ENCODE measurements around the gene SIRT6. TPM values are rescaled to one million over a fixed set of nuclear protein-coding genes. Genes with fewer than 3 reads are reported as not detected.
"Not testable (repeated sequence)": the region's sequence is repeated elsewhere in the genome, so short reads cannot be mapped to it uniquely, and the experiment has no call there.

Gene SIRT6
- total RNA-seq, 1 experiment from 2014 or later: 23.0 TPM

GRCh38 chr19:4174213-4174894, 8.0 kb downstream of the SIRT6 start:
- no peaks in the 10 kb centered on the region for H3K27me3 ChIP-seq (ENCODE audit: low read length)
- DNase-seq: no peak
- no peak overlapping the region for H2AFZ ChIP-seq (ENCODE audit: low read length)
- H3K4me3 ChIP-seq (ENCODE audit: low read length): no peak overlapping the region
- no peaks in the 10 kb centered on the region for H3K9me2 ChIP-seq (replicated peaks; ENCODE audit: insufficient read depth, low read length)
- no peaks in the 10 kb centered on the region for H3K79me2 ChIP-seq (ENCODE audit: low read length)
- H3K36me3 ChIP-seq (ENCODE audit: insufficient read depth, low read length): no peaks in the 10 kb centered on the region
- peaks cover 5% of the 10 kb centered on the region; the same call in 1 of the 2 replicates for H4K20me1 ChIP-seq (ENCODE audit: insufficient read depth, low read depth, low read length)
- no peaks in the 10 kb centered on the region for H3K9me3 ChIP-seq (ENCODE audit: low read length)
- H3K4me2 ChIP-seq (ENCODE audit: low read depth, low read length, poor library complexity, severe bottlenecking): no peak overlapping the region
- no peak overlapping the region for H3K27ac ChIP-seq (ENCODE audit: low read length)
- no peaks in the 10 kb centered on the region for H3K4me1 ChIP-seq (ENCODE audit: low read length)
- H3K9ac ChIP-seq (ENCODE audit: low read length): no peak overlapping the region

DNA sequence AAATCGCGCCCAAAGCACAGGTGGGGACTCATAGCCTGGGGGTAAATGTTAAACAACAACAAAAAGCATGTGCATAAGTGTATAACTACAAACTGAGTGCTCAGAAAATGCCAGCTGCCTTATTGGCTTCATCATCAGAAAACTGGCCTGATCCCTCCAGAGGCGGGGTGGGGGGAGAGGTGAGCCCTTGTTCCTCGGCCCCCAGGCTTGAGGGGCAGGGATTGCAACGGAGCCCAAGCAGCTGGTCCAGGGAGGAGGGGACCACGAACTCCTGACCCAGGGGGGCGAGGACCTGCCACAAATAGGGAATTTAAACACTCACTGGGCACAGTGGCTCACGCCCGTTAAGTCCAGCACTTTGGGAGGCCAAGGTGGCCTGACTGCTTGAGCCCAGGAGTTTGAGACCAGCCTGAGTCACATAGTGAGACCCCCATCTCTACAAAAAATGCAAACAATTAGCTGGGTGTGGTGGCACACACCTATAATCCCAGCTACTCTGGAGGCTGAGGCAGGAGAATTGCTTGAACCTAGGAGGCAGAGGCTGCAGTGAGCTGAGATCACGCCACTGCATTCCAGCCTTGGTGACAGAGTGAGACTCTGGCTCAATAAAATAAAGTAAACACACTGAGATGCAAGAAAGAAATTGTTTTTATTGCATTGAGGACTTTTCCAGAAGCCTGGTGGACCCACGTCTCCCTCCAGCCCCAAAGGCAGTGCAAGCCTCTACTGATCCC, 8.7 kb downstream of the SIRT6 start:
- Histone ChIP-seq H3K4me3 (ENCODE audit: low read length) (no peak overlapping the region), H2AFZ (ENCODE audit: low read length) (no peak overlapping the region), H3K27me3 (ENCODE audit: low read length) (no peaks in the 10 kb centered on the region), H3K9me2 (replicated peaks; ENCODE audit: insufficient read depth, low read length) (no peaks in the 10 kb centered on the region), H3K9ac (ENCODE audit: low read length) (no peak overlapping the region), H3K4me1 (ENCODE audit: low read length) (no peaks in the 10 kb centered on the region), H3K9me3 (ENCODE audit: low read length) (no peaks in the 10 kb centered on the region), H3K79me2 (ENCODE audit: low read length) (no peaks in the 10 kb centered on the region), H3K4me2 (ENCODE audit: low read depth, low read length, poor library complexity, severe bottlenecking) (no peak overlapping the region), H3K36me3 (ENCODE audit: insufficient read depth, low read length) (no peaks in the 10 kb centered on the region), H4K20me1 (ENCODE audit: insufficient read depth, low read depth, low read length) (peaks cover 5% of the 10 kb centered on the region; the same call in 1 of the 2 replicates), H3K27ac (ENCODE audit: low read length) (no peak overlapping the region)
- no peak for DNase-seq

- Histone ChIP-seq H3K4me1 (ENCODE audit: low read length) (no peaks in the 10 kb centered on the region), H3K9me2 (replicated peaks; ENCODE audit: insufficient read depth, low read length) (no peaks in the 10 kb centered on the region), H3K79me2 (ENCODE audit: low read length) (no peaks in the 10 kb centered on the region), H3K36me3 (ENCODE audit: insufficient read depth, low read length) (no peaks in the 10 kb centered on the region), H3K9me3 (ENCODE audit: low read length) (no peaks in the 10 kb centered on the region), H3K4me3 (ENCODE audit: low read length) (no peak overlapping the region), H3K27ac (ENCODE audit: low read length) (no peak overlapping the region), H3K9ac (ENCODE audit: low read length) (no peak overlapping the region), H3K27me3 (ENCODE audit: low read length) (no peaks in the 10 kb centered on the region), H2AFZ (ENCODE audit: low read length) (no peak overlapping the region), H4K20me1 (ENCODE audit: insufficient read depth, low read depth, low read length) (peaks cover 5% of the 10 kb centered on the region; the same call in 1 of the 2 replicates), H3K4me2 (ENCODE audit: low read depth, low read length, poor library complexity, severe bottlenecking) (no peak overlapping the region)
- peak; percentile 70 for DNase-seq
Measured at GRCh38 chr19:4172861-4173473, 9.4 kb downstream of the SIRT6 start.

GRCh38 chr19:4171676-4172075, 10.7 kb downstream of the SIRT6 start:
- Histone ChIP-seq H4K20me1 (ENCODE audit: insufficient read depth, low read depth, low read length) (peaks cover 5% of the 10 kb centered on the region; the same call in 1 of the 2 replicates), H3K9me2 (replicated peaks; ENCODE audit: insufficient read depth, low read length) (no peaks in the 10 kb centered on the region), H3K79me2 (ENCODE audit: low read length) (no peaks in the 10 kb centered on the region), H3K4me1 (ENCODE audit: low read length) (no peaks in the 10 kb centered on the region), H3K9me3 (ENCODE audit: low read length) (no peaks in the 10 kb centered on the region), H2AFZ (ENCODE audit: low read length) (no peak overlapping the region), H3K4me2 (ENCODE audit: low read depth, low read length, poor library complexity, severe bottlenecking) (no peak overlapping the region), H3K9ac (ENCODE audit: low read length) (no peak overlapping the region), H3K27me3 (ENCODE audit: low read length) (no peaks in the 10 kb centered on the region), H3K27ac (ENCODE audit: low read length) (no peak overlapping the region), H3K36me3 (ENCODE audit: insufficient read depth, low read length) (no peaks in the 10 kb centered on the region), H3K4me3 (ENCODE audit: low read length) (no peak overlapping the region)
- no peak for DNase-seq

DNA sequence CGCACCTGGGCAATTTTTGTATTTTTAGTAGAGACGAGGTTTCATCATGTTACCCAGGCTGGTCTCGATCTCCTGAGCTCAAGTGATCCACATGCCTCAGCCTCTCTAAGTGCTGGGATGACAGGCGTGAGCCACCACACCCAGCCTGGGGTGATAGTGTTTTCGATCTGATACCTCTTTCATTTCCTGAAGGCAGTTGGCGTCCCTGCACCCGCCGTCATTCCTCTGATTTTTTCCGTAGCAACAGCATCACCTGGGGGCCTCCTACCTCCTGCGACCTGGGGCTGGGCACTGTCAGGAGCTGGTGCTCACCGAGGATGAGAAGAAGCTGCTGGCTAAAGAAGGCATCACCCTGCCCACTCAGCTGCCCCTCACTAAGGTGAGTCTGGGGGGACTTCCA, 18.1 kb downstream of the SIRT6 start:
- Histone ChIP-seq H3K79me2 (ENCODE audit: low read length) (no peaks in the 10 kb centered on the region), H3K4me1 (ENCODE audit: low read length) (no peaks in the 10 kb centered on the region), H3K27me3 (ENCODE audit: low read length) (no peaks in the 10 kb centered on the region), H3K36me3 (ENCODE audit: insufficient read depth, low read length) (no peaks in the 10 kb centered on the region), H3K4me2 (ENCODE audit: low read depth, low read length, poor library complexity, severe bottlenecking) (no peak overlapping the region), H3K9ac (ENCODE audit: low read length) (no peak overlapping the region), H4K20me1 (ENCODE audit: insufficient read depth, low read depth, low read length) (no peaks in the 10 kb centered on the region), H3K27ac (ENCODE audit: low read length) (no peak overlapping the region), H3K9me2 (replicated peaks; ENCODE audit: insufficient read depth, low read length) (no peaks in the 10 kb centered on the region), H3K4me3 (ENCODE audit: low read length) (no peak overlapping the region), H2AFZ (ENCODE audit: low read length) (no peak overlapping the region), H3K9me3 (ENCODE audit: low read length) (no peaks in the 10 kb centered on the region)
- no peak for DNase-seq

GRCh38 chr19:4161415-4162077, 20.8 kb downstream of the SIRT6 start:
- DNase-seq: no peak
- H3K9me2 ChIP-seq (replicated peaks; ENCODE audit: insufficient read depth, low read length): no peaks in the 10 kb centered on the region
- H3K4me3 ChIP-seq (ENCODE audit: low read length): no peak overlapping the region
- H3K27me3 ChIP-seq (ENCODE audit: low read length): no peaks in the 10 kb centered on the region
- no peaks in the 10 kb centered on the region for H3K36me3 ChIP-seq (ENCODE audit: insufficient read depth, low read length)
- no peaks in the 10 kb centered on the region for H4K20me1 ChIP-seq (ENCODE audit: insufficient read depth, low read depth, low read length)
- H3K4me1 ChIP-seq (ENCODE audit: low read length): no peaks in the 10 kb centered on the region
- no peak overlapping the region for H3K27ac ChIP-seq (ENCODE audit: low read length)
- H3K9me3 ChIP-seq (ENCODE audit: low read length): no peaks in the 10 kb centered on the region
- H3K4me2 ChIP-seq (ENCODE audit: low read depth, low read length, poor library complexity, severe bottlenecking): no peak overlapping the region
- H2AFZ ChIP-seq (ENCODE audit: low read length): no peak overlapping the region
- H3K79me2 ChIP-seq (ENCODE audit: low read length): no peaks in the 10 kb centered on the region
- H3K9ac ChIP-seq (ENCODE audit: low read length): no peak overlapping the region

- H3K4me3 ChIP-seq (ENCODE audit: low read length); H3K9me3 ChIP-seq (ENCODE audit: low read length); H3K9ac ChIP-seq (ENCODE audit: low read length); H3K27ac ChIP-seq (ENCODE audit: low read length); H4K20me1 ChIP-seq (ENCODE audit: insufficient read depth, low read depth, low read length); H3K79me2 ChIP-seq (ENCODE audit: low read length); DNase-seq; H3K27me3 ChIP-seq (ENCODE audit: low read length); H2AFZ ChIP-seq (ENCODE audit: low read length); H3K4me2 ChIP-seq (ENCODE audit: low read depth, low read length, poor library complexity, severe bottlenecking); H3K36me3 ChIP-seq (ENCODE audit: insufficient read depth, low read length); H3K4me1 ChIP-seq (ENCODE audit: low read length); H3K9me2 ChIP-seq (replicated peaks; ENCODE audit: insufficient read depth, low read length): not testable (repeated sequence)
Measured at GRCh38 chr19:4157971-4158370, 24.4 kb downstream of the SIRT6 start.

DNA sequence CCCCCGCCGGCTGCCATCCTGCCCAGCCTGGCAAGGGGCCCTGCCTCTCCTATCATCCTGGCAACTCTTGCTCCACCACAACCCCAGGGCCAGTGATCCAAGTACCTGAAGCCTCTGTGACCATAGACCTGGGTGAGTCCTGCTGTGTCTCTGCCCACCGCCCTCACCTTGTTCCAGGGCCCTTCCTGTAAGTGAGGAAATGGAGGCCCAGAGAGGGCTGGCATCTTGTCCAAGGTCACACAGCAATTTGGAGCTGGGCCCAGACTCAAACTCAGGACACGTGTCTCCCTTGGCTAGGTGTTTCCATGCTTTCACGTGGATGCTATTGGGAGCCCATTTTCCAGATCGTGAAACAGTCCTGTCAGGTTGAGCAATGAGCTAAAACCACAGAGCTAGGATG, 25.2 kb downstream of the SIRT6 start:
- Histone ChIP-seq H3K36me3 (ENCODE audit: insufficient read depth, low read length) (no peaks in the 10 kb centered on the region), H3K4me1 (ENCODE audit: low read length) (no peaks in the 10 kb centered on the region), H3K9me2 (replicated peaks; ENCODE audit: insufficient read depth, low read length) (no peaks in the 10 kb centered on the region), H3K4me3 (ENCODE audit: low read length) (no peak overlapping the region), H3K27me3 (ENCODE audit: low read length) (no peaks in the 10 kb centered on the region), H2AFZ (ENCODE audit: low read length) (no peak overlapping the region), H3K4me2 (ENCODE audit: low read depth, low read length, poor library complexity, severe bottlenecking) (no peak overlapping the region), H3K79me2 (ENCODE audit: low read length) (no peaks in the 10 kb centered on the region), H3K9me3 (ENCODE audit: low read length) (no peaks in the 10 kb centered on the region), H3K27ac (ENCODE audit: low read length) (no peak overlapping the region), H3K9ac (ENCODE audit: low read length) (no peak overlapping the region), H4K20me1 (ENCODE audit: insufficient read depth, low read depth, low read length) (no peaks in the 10 kb centered on the region)
- DNase-seq: no peak
